NCI-H1048 (cell line): ENCODE results near the gene ZNF592.

Experiments used
- DNase-seq: peaks from one replicate; lab custom pipeline; 2025; lab: John Stamatoyannopoulos, UW

ZNF592 gene

DNA sequence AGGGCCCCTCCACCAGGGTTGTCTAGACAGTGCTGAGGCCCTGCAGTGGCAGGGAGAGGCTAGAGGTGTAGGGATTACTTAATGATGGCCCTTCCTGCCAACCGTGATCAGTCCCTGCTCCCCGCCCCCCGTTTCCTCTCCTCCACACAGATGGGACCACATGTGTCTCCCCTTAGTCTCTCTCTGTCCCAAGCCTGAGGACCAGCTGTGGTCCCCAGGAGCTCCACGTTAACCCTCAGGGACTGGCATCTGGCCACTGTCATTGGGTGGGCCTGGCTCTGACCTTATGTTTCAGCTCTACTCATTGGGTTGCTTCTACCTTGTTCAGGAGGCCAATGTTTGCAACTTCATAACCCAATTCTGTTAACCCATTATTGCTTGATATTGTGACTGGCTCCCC is 62.8 kb downstream of the ZNF592 start:
- DNase-seq, result no peak

DNA sequence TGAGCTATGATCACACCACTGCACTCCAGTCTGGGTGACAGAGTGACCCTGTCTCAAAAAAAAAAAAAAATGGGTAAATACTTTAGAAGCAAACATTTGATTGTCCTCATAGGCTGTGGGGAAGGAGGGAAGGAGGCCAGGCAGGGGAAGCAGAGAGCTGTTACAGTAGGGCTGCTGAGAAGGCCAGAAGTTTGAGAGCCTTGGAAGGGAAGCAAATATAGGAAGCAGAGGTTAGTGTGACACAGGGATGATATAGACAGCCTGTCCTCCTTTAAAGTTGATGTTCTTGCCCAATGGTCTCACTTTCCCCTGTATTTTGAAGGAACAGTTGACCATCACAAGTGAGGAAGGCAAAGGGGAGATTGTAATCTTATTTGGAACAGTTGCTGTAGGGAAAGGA is 63.4 kb downstream of the ZNF592 start:
- no peak for DNase-seq

DNA sequence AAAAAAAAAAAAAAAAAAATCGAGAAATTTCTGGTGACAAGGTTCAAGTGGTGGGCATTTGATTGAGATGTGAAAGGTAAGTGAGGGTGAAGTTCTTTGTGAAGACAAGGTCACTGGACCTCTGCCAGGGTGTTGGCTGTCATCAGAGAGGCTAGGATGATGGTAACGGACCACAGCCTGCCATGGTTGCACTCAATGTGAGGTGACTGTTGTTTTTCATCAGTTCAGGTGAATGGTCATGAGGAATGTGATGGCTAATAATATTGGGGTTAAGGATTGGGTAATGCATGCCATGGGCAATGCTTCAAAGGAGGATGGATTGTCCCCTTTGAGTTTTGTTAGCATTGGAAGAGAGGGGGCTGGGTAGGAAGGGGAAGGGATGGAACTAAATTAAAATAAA is 64.5 kb downstream of the ZNF592 start:
- DNase-seq, result no peak

DNA sequence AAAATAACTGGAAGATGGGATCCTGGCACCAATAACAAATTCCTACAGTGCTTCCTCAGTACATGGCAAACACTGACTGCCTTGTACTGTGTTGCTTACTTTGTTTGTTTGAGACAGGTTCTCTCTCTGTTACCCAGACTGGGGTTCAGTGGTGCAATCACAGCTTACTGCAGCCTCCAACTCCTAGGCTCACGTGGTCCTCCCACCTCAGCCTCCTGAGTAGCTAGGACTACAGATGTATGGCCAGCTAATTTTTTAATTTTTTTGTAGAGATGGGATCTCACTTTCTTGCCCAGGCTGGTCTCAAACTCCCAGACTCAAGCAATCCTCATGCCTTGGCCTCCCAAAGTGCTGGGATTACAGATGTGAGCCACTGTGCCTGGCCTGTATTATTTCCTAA is 65.0 kb downstream of the ZNF592 start:
- no peak for DNase-seq

DNA sequence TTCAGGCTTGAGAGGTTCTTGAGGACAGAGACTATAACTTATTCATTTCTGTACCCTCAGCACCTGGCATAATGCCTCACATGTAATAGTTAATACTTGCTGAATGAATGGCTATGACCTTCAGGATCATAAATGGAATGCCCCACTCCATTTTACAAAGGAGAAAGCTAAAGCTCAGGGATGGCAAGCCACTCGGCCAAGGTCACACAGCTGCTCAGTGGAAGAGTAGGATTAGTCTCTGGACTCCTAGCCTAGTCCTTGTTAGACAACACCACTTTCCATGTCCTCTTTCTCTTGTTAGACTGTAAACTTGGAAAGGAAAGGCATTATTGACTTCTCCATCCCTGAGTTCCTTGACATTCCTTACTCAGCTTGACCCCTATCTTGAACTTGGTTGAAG is 65.5 kb downstream of the ZNF592 start:
- no peak for DNase-seq

DNA sequence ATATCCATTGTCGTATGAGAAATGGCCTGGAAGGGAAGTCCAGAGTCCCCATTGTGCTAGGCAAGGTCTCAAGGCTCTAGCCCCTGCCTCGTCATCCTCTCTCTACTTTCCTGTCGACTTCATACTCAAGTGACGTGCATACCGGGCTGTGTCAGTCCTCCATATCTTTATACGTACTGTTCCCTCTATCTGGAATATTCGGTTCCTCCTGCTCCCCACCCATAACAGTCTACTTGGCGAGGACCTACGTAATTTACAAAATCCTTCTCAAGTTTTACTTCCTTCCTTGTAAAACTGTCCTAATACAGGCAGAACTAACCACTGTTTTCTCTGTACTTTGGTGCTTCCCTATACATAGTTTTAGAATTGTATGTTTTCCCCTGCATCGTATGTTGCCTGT is 66.5 kb downstream of the ZNF592 start:
- no peak for DNase-seq

DNA sequence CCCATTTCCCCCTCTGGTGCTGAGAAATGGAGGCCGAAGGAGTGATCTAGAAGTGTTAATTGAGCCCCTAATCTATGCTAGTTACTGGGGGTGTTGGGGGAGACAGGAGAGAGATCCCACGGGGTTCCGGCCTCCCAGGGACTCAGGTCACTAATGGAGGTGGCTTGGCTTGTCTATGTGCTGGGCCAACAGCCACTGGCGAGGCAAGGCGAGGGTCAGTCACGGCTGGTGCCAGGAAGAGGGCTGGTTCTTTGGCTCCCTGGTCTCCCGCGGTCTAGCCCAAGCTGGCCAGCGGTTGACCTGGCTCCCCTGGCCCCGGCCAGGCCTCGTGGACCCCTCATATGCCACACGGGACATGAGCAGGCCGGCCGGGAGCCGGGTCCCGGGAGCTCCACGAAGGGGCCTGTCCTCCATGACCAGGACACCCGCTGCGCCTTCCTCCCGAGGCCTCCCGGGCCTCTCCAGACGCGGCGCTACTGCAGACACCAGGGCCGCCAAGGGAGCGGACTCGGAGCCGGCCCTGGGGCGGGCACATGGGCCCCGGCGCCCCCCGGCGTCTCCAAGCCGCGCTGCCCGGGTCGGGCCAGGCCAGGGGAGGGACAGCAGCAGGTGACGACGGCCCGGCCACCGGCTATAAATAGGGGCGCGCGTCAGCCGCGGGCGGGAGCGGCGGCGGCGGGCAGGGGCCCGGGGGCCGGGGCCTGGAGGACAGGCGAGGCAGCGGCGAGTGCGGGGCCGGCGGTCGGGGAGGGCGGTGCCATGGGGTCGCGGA is 68.5 kb downstream of the ZNF592 start, which contains the start of gene ALPK3:
ALPK3 (plus strand) TSS at position 663 of the 772 bp plus-strand sequence; CDS start at position 760, 97 bp downstream.
- no peak for DNase-seq

DNA sequence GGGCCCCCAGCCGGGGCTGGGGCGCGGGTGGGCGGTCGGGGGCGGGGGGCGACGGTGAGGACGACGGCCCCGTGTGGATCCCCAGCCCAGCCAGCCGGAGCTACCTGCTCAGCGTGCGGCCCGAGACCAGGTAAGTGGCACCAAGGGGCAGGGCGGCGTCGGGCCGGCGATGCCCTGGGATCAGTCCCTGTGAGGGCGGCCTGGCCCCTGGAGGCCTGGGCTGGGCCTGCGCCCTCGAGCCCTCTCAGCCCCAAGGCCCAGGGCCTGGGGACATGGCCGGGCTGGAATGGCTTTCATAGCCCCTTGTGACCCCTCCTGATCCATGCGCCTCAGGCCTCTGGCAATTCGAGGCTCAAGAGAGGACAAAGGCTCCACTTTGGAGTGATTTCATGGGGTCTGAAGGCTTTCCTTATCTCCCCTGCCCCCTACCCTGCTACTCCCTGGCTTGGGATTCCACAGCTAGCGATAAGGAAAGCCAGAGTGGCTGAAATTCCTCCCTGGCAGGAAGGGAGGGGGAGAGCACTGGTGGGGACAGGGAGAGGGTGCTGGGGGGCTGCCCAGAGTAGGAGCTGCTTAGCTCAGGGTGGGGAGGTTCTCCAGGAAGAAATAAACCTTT is 69.2 kb downstream of the ZNF592 start:
- DNase-seq, result no peak

DNA sequence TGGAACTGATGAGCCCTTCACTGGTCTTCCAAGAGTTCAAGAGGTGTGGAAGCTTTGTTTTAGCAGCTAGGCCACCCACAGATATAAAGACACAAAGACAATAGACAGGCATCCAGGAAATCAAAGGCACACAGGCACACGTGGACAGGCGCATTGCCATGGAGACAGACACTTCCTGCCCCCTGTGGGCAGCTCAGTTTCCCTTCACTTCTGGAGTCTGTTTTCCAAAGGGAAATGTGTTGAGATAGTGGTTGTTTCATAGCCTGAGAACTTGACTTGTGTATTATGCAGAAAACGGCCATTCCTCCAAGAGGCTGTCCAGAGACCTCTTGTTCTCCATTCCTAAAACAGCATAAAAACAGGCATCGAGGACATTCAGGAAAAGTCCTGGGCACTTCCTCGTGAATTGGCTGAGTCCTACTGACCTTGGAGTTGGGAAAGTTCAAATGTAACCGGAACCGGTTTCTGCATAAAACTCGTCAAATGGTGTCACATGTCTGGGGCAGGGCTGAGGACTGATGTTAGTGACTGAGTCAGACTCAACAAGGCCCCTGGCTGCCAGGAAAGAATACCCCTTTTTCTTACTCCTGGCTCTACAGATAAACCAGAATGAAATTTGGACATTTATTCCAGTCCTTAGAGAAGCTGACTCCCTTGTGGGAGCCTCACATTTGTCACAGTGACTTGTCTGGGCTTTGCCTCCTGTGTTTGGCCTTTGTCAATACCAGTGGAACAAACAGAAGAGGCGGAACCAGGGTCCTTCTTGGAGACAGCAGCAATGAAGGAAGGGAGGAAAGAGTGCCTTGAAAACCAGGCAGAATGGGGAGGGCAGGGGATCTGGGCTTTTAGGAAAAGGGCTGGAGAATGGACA is 70.1 kb downstream of the ZNF592 start:
- no peak for DNase-seq

DNA sequence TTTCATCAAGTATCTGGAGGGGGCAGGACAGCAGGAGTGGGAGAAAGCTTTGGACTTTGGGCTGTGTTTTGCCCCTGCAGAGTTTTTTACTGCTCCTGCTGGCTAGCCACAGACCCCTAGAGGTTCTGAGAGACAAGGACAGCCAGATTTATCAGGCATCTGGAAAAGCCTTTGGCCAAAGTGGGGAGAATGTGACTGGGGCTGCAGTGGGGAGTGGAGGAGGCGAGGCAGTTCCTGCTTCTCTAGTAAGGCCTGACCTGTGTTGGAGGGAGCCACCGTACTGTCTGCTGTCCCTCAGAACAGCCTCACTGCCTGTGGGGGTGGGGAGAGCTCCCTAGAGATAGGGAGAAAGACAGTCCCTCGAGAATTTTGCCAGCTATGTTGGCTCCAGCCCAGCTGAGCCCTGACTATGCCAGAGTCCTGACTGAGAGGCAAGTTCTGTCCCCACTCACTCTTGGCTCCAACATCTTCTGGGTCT is 70.9 kb downstream of the ZNF592 start:
- no peak for DNase-seq

DNA sequence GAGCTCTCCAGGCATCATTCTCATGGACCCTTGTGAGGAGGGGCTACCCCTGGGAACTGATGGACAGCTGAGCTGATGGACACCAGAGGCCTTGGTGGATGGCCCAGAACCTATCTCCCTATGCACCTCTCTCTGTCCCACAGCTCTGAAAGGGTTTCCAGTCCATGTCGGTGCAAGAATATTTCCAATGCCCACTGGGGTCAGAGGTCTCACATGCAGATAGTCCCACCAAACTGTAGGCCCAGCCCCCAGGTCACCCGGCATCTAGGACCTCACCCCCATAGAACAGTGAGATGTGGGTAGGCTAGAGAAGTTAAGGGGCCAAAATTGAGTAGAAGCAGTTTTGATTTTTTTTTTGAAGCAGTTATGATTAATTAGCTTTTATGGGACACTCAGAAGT is 71.4 kb downstream of the ZNF592 start:
- DNase-seq, result no peak

DNA sequence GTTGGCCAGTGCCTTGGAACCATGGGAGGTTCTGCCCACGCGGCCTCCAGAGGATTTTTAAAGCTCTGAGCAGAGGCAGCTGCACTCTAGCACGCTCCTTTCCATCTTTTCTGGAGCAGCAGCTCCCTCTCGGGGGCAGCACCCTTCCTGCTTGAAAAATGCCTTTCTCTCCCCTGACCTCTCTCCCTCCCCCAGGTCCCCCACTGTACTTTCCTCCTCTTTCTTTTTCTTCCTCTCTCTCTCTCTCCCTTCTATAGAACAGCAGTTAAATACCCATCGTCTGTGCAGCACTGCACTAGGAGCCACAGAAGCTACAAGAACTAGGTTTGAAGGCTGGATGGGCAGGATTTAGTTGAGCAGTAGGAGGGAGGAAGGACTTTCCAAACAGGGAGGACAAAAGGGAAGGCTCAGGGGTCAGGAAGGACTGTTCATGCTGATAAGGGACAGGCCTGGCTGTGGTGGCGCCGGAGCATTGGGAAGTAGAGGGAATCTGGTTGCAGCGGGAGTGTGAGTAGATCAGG is 73.2 kb downstream of the ZNF592 start:
- no peak for DNase-seq

DNA sequence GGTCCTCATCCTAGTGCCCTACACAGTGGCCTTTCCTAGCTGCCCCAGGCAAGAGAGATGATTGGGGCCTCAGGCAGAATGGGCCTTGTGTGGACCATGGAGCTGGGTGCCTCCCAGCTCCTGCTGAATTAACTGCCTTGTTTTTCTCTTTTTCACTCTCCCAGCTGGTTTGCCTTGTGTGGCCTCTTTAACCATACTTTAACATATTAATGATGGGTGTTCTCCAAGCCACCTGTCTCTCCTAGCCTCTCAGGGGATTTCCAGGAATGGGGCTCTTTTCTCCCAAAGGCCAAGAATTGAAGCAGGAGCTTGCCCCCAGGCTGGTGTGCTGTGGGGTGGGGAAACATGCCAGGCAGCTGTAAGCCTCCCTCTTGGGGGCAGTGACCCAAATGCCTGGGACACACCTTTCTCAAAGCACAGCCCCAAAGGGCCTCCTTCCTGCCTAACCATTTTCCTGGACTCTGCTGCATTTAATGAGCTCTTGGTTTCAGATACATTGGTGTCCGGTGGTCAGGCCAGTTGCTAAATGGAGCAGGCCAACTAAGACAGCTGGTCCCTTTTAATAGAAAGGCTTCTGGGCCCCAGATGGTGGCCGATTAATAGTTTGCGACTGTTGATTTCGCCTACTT is 74.4 kb downstream of the ZNF592 start:
- DNase-seq, result no peak

DNA sequence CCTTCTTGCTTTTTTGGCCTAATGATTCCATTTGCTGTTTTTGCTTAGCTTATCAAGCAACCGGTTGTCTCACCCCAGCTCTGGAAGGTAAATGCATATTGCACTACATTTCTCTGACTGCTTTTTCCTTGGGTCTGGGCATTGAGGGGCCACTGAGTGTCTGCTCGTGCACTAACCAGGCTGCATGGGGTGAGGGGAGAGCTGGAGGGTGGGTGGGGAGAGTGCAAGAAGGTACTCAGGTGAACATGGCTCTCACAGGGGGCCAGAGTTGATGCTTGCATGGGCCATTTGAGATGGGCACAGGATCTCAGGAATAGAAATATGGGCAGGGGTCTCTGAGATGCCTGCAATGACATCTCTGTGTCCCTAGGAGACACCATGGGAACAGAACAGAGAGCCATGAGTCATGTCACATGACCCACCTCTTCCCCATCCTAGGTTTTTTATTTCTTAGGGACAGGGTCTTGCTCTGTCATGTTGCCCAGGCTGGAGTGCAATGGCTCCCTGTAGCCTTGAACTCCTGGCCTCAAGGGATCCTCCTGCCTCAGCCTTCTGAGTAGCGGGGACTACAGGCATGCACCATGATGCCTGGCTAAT is 75.0 kb downstream of the ZNF592 start:
- no peak for DNase-seq

DNA sequence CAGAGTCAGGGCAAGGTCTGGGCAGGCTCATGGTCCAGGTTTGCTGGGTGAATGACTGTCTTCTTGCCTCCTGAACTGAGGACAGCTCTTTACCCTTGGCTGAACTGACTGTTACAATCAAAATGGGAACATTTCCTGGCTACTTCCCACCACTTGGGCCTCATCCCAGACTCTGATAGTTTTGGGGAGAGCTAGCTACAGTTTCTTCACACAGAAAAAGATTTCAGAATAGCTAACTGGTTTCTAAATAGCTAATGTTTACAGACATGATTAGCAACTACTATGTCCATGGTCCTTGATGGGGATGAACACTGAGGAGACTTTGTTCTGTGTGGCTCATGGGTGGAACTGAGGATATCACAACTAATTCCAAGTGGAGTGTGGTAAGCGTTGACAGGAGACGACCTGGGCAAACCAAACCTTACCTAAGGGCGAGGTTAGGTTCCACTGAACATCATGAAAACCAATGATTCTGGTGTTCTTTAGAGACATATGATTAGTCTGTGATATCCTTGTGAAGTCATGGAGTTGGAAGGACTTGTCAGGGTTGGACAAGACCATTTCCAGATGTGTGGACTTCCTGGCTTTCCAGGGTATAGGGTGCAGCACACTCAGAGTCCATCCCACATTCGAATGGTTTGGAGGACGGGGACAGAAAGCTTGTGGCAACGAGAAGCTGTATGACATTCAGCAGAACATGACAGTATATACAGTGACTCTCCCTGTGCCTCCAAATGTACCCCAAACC is 76.0 kb downstream of the ZNF592 start:
- DNase-seq, result no peak

DNA sequence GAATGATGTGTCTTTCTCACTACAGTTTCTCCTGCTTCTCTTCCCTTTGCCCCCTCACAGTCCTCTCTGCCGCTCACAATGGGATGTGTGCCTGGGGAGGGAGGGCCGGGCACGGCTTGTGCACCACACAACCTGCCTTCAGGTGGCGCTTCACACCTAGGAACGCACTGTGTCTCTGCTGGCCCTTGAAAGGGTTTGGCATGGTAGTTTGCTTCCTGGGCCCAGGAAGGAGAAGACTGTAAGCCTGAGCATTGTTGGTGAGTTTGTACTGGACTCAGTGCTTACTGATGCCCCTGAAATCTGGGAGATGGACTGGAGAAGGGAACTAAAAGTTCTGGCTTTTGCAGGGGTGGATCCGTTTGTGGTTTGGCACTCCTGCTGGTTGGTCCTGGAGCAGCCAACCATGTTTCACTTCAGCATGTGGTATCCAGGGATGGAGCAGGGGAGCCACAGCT is 78.0 kb downstream of the ZNF592 start:
- DNase-seq, result no peak

DNA sequence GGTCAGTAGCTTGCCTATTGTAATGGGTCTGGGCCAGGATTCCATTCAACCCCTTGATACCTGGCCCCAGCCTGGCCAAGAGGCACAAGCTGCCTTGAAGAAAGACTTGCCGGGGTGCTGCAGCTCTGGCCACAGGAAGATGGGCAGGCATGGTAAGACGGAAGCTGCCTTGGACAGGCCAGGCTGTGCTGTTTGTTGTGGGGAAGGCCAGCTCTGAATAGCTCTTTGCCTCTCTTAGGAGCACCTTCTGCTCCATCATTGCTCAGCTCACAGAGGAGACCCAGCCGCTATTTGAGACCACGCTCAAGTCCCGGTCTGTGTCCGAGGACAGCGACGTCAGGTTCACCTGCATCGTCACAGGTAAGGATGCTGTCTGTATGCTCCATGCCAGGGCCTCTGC is 78.9 kb downstream of the ZNF592 start:
- DNase-seq, result no peak

DNA sequence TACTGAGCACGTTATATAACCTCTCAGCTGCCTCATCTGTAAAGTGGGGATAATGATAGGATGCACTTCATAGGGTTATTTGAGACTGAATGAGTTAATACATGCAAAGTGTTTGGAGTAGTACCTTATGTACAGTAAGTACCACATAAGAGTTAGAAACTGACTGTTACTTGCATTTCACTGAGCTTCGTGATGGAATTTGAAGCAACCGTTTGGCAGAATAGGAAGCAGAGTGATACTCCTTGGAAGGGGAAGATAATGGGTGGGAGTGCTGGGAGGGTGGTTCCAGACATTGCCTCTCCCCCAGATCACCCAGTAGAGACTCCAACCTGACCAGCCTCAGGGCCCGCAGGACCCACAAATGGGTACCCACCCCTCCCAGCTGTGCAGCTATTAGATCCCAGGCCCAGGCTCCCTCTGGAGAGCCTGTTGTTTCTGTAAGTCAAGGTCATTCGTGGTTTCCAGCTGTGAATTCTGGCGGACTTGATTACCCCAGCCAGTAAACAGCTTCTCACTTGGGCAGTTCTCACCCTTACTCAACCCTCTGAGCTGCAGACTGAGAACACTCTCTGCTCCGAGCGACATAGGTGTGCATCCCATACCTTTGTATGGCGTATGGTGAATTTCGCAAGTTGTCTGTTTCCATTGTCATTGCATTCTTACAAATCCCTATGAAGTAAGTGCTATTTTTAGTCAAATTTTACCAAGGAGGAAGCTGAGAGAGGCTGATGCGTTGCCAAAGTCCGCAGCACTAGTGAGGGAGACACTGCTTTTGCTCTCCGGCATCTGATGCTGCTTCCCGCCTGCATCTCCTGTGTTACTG is 79.9 kb downstream of the ZNF592 start:
- DNase-seq, result no peak

DNA sequence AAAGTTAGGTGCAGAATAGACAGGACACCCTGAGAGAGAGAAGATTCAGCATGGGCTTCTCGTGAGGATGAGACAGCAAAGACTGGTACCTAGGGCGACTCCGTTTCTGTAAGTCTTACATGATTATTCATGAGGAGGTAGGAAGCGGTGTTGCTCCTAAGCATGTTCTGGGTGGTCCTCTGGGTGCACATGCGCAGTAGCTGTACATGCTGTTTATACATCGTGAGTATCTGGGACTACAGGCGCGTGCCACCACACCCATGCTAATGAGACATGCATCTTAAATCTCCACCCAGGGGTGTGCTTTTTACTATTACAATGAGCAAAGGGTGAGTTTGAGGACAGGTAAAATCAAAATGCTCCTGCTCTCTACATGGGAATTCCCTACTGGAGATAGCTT is 81.0 kb downstream of the ZNF592 start:
- DNase-seq, result no peak

DNA sequence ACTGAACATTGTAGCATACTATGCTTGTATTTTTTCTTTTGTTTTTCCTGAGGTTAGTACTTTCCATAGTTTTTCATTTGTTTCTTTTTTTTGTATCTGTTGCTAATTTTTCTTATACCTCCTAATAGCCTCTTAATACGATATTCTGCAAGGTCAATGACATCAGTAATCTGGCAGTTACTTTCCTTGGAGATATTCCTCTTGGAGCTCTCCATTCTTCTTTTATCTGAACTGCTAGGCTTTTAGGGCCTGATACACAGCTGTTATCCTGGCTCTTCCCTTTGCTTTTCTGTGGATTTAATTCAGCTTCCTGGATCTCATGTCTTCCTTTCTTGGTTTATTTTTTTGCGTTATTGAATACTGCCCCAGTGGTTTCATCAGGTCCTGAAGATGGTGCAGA is 81.6 kb downstream of the ZNF592 start:
- DNase-seq, result no peak
